GM21723 (cell line): ENCODE data around the gene UBXN4.
"Not testable (repeated sequence)": the region's sequence is repeated elsewhere in the genome, so short reads cannot be mapped to it uniquely, and the experiment has no call there.

ENCODE experiments used
- ATAC-seq: cut with Tn5 transposase; IDR thresholded peaks from one replicate; pipeline ENCODE4 v1.9.1; 2021; ENCODE audit warnings: mild to moderate bottlenecking, moderate library complexity; ENCODE audit not compliant: unreplicated experiment

Gene UBXN4

GRCh38 chr2:135762022-135762421 lies 20.4 kb downstream of the UBXN4 start:
- ATAC-seq: no peak

GRCh38 chr2:135762530-135762929 lies 20.9 kb downstream of the UBXN4 start:
- ATAC-seq: no peak

DNA sequence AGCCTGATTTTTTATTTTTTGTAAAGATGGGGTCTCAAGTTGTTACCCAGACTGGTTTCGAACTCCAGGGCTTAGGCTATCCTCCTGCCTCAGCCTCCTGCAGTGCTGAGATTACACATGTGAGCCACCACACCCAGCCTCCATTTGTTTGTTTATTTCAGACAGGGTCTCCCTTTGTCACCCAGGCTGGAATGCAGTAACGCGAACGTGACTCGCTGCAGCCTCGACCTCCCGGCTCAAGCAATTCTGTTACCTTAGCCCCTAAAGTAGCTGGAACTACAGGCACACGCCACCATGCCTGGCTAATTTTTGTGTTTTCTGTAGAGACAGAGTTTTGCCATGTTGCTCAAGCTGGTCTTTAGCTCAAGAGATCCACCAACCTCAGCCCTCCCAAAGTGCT lies 27.2 kb downstream of the UBXN4 start:
- ATAC-seq: no peak

- no peak for ATAC-seq
Measured at GRCh38 chr2:135773319-135773718, 31.7 kb downstream of the UBXN4 start.

GRCh38 chr2:135773917-135774316 lies 32.3 kb downstream of the UBXN4 start:
- ATAC-seq: no peak

- no peak for ATAC-seq
Measured at GRCh38 chr2:135775420-135775819, 33.8 kb downstream of the UBXN4 start.

DNA sequence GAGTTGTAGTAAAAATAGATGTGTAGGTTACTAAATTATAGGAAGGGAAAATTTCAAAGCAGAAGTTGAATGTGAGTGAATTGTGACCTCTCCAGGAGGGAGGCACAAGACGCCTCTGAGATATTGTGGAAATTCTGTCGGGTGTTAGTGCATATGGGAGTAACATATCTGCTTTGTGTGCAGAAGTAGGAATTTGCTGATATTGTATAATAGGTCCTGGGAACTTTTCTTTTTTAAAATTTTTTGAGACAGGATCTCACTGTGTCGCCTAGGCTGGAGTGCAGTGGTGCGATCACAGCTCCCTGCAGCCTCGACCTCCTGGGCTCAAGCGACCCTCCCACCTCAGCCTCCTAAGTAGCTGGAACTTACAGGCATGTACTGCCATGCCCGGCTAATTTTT lies 34.7 kb downstream of the UBXN4 start:
- no peak for ATAC-seq

GRCh38 chr2:135782231-135782630 lies 40.6 kb downstream of the UBXN4 start:
- ATAC-seq: no peak

DNA sequence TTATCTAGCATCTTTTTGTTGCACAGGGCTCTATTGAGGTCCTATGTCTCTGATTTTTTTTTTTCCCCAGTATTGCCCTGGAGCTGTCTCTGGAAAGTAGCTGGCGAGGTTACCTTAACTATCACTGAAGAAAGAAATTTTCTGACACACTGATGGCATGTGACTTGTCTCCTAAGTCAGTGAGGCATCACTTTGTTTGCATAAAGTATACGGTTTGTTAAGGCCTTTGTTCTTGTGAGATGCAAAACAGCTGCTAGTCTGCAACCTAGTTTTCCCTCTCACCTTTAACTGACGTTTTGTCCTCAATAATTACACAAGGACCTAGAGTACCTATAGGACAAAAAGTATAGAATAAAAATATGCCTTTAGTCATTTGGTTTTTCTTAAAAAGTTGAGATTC lies 41.8 kb downstream of the UBXN4 start:
- no peak for ATAC-seq

DNA sequence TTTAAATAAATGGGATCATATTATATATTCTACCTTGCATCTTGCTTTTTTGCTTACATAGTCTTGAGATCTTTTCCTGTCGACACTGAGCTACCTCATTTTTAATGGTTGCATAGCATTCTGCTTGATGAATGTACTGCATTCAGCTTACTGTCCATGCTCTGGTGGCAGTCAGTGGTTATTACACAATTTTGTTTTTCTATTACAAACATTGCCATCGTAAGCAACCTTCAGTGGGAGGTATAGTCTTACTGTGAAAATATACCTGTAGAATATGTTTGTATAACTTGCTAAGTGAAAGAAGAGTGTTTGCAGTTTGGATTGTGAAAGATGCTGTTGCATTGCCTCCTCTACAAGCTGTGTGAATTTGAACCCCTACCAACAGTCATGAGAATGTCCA lies 43.4 kb downstream of the UBXN4 start:
- ATAC-seq: no peak

DNA sequence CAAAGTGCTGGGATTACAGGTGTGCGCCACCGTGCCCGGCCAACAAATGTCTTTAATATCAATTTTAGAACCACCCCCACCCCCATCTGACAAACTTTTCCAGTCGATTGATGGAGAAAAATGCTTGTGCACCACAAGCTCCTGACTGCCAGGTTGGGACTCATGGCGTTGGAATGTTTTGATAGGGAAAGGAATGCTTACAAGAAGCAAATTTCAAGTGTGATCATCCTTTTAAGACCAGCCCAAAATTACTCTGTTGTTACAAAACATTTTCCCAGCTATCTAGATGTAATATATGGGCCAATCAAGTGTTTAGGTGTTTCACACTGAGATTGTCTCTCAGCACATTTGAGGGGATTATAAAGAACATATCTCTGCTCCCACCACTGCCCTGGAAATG lies 45.2 kb downstream of the UBXN4 start:
- no peak for ATAC-seq

GRCh38 chr2:135790423-135790822 lies 48.8 kb downstream of the UBXN4 start:
- no peak for ATAC-seq

GRCh38 chr2:135791418-135792190 lies 49.9 kb downstream of the UBXN4 start:
- no peak for ATAC-seq

DNA sequence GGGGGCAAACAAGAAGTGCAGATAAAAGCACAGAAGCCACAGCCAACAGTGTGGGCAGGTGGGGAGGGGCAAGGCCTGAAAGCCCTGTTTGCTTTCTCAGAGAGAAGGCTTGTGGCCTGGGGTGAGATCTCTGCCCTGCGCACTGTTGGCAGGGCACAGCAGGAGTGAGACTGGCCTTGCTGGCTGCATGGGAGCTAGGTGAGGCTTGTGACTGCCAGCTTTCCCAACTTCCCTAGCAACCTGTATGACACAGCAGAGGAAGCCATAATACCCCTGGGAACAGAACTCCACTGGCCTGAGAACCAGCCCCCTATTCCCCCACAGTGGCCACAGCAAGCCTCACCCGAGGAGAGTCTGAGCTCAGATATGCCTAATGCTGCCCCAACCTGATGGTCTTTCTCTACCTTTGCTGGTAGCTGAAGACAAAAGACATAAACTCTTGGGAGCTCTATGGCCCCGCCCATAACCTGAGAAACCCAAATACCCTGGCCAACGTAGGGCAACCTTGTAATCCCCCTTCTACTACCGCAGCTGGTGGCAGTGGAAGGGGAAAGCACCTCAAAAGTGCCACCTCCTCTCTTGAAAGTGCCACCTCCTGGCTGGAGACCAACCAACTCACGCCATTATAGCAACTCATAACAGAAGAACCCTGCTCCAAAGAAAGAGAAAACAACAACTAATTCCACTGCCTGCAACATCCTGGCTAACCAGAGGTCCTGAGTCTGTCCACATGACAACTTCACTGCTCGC lies 50.9 kb downstream of the UBXN4 start:
- no peak for ATAC-seq

DNA sequence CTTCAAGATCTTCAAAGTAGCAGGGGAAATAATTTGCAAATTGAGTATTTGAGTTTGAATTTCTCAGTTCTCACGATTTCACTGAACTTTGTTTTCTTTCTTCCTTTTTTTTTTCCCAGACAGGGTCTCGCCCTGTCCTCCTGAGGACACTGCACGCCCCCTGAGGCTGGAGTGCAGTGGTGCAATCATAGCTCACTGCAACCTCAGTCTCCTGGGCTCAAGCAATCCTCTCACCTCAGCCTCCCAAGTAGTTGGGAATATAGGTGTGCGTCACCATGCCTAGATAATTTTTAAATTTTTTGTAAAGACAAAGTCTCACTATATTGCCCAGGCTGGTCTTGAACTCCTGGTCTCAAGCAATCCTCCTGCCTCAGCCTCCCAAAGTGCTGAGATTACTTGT lies 54.0 kb downstream of the UBXN4 start:
- not testable (repeated sequence) for ATAC-seq

GRCh38 chr2:135796606-135797005 lies 55.0 kb downstream of the UBXN4 start:
- no peak for ATAC-seq

GRCh38 chr2:135797497-135798274 lies 56.0 kb downstream of the UBXN4 start:
- ATAC-seq: peak; percentile 83

DNA sequence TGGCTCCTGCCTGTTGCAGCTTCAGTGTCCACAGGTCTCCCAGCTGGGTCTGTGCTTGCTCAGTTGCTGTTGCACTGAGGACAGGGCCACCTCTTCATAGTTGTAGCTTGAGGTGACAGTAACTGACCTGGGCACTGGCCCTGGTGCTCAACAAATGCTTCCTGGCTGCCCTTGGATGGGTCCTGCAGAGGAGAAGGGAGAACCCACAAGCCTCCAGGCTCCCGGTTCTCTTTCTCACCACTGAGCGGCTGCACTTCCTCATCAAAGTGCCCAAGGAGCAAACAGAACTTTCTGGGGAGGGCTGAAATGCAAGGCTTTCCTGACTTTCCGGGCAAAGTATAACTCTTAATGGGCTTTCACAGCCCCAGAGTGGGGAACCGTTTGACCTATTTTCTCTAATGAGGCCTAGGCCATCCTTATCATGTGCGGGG lies 56.6 kb downstream of the UBXN4 start:
- ATAC-seq: no peak

DNA sequence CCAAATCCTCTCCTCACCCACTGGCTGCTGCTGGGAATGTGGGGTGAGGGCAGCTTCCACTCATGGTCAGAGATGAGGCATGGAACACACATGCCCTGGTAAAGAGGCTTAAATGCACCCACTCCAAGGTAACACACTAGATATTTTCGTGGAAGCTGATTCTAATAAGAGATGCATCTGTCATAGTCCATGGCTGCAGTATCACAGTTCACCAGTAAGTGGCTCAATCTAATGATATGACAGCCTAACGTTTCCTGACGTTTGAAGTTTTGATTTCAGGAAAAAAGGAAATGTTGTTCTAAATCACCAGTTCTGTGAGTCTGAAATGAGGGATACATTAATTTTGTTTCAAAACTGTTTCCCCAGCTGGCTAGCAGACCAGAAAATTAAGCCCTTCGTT lies 57.1 kb downstream of the UBXN4 start:
- no peak for ATAC-seq

GRCh38 chr2:135799738-135800137 lies 58.1 kb downstream of the UBXN4 start:
- ATAC-seq: no peak
